BLaER1 treated with 17β-estradiol and CSF1 and Interleukin-3, amounts not matched to agents 10 nM and 100 nM (cell line): Measurements from ENCODE around the gene RALGAPA2.

Source experiments
- H3K27ac ChIP-seq, 11 experiments: shearing (Covaris generic); formaldehyde crosslinking; 2 replicates each; pipeline ENCODE4 v1.8.1; 2022
- H3K27me3 ChIP-seq, 11 experiments: shearing (Covaris generic); formaldehyde crosslinking; 2 replicates each; pipeline ENCODE4 v1.8.1; 2022
- H3K36me3 ChIP-seq, 11 experiments: shearing (Covaris generic); formaldehyde crosslinking; 2 replicates each; pipeline ENCODE4 v1.8.1; 2022
- H3K4me1 ChIP-seq, 10 experiments: shearing (Covaris generic); formaldehyde crosslinking; 2 replicates each; pipeline ENCODE4 v1.8.1; 2022
- H3K4me2 ChIP-seq, 11 experiments: shearing (Covaris generic); formaldehyde crosslinking; 2 replicates each; pipeline ENCODE4 v1.8.1; 2022
- H3K4me3 ChIP-seq, 10 experiments: shearing (Covaris generic); formaldehyde crosslinking; 2 replicates each; pipeline ENCODE4 v1.8.1; 2022
- H3K9ac ChIP-seq, 11 experiments: shearing (Covaris generic); formaldehyde crosslinking; 2 replicates each; pipeline ENCODE4 v1.8.1; 2022
- H3K9me3 ChIP-seq, 11 experiments: shearing (Covaris generic); formaldehyde crosslinking; replicated peaks in 1 of 11; 2 replicates each; pipeline ENCODE4 v1.8.1; 2022
- H4K20me1 ChIP-seq, 11 experiments: shearing (Covaris generic); formaldehyde crosslinking; 2 replicates each; pipeline ENCODE4 v1.8.1; 2022
- Cebpa-rat ChIP-seq, 11 experiments: shearing (Covaris generic); IDR thresholded peaks; 2 replicates each; pipeline ENCODE4 v1.8.1; 2022

RALGAPA2 gene

DNA sequence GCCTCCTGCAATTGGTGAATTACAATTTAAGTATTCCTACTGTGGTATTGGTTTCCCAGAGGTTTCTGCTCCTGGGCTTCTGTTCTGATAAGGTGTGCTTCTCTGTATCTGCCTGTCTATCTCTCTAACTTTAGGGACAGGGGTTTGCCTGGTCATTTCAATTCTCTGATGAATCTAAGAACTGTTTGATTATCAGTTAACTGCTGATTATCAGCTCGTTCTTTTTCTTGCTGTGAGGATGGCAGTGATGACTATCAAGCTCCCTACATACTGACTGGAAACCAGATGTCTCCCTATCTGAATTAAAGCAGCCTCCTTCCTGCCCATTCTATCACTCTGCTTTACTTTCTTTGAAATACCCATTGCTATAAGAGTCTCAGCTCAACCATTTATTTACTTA, 224.1 kb downstream of the RALGAPA2 start:
- Histone ChIP-seq H4K20me1 (no peaks in the 10 kb centered on the region), H3K4me1 (no peaks in the 10 kb centered on the region), H3K27ac (no peak overlapping the region), H3K36me3 (peaks cover 13 to 61% (median 35%) of the 10 kb centered on the region in 11 experiments; a peak in 19 of 22 replicates), H3K4me3 (no peak overlapping the region), H3K9me3 (no peaks in the 10 kb centered on the region), H3K9ac (no peak overlapping the region), H3K27me3 (no peaks in the 10 kb centered on the region), H3K4me2 (no peak overlapping the region)
- no peak for TF ChIP-seq Cebpa-rat (IDR thresholded peaks at IDR 0.05)

GRCh38 chr20:20487811-20488210, 224.6 kb downstream of the RALGAPA2 start:
- Histone ChIP-seq H3K36me3 (peaks cover 12 to 63% (median 31%) of the 10 kb centered on the region in 11 experiments; a peak in 19 of 22 replicates), H4K20me1 (no peaks in the 10 kb centered on the region), H3K4me1 (no peaks in the 10 kb centered on the region), H3K9ac (no peak overlapping the region), H3K9me3 (no peaks in the 10 kb centered on the region), H3K27ac (no peak overlapping the region), H3K27me3 (no peaks in the 10 kb centered on the region), H3K4me2 (no peak overlapping the region), H3K4me3 (no peak overlapping the region)
- TF ChIP-seq Cebpa-rat (IDR thresholded peaks at IDR 0.05): no peak

DNA sequence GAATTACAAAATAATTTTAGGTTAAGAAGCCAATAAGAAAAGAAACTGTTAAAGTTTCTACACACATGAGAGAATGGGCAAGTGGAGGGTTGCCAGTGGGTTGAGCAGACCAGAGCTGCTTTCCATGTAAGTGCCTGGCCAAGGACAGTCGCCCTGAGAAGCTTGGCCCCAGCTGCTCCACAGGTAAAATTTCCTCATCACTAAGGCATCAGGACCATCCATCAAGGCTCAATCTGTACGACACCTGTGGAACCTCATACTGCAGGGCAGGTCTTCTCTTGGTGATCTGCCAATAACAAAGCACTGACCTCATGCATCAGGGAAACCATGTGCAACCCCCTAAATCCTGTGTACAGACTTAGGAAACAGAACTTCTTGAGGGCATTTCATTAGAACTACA, 229.1 kb downstream of the RALGAPA2 start:
- no peak overlapping the region for H3K27ac ChIP-seq
- no peak overlapping the region for H3K4me3 ChIP-seq
- H4K20me1 ChIP-seq: no peaks in the 10 kb centered on the region
- no peaks in the 10 kb centered on the region for H3K27me3 ChIP-seq
- H3K9me3 ChIP-seq: no peaks in the 10 kb centered on the region
- TF ChIP-seq Cebpa-rat (IDR thresholded peaks at IDR 0.05): no peak
- H3K9ac ChIP-seq: no peak overlapping the region
- H3K4me1 ChIP-seq: peaks cover 0 to 6% (median 0%) of the 10 kb centered on the region in 10 experiments; a peak in 2 of 20 replicates
- no peak overlapping the region for H3K4me2 ChIP-seq
- H3K36me3 ChIP-seq: peaks cover 0 to 37% (median 13%) of the 10 kb centered on the region in 11 experiments; a peak in 13 of 22 replicates

- no peak overlapping the region for H3K27ac ChIP-seq
These were observed 230.0 kb downstream of the RALGAPA2 start for GRCh38 chr20:20482453-20482852.

DNA sequence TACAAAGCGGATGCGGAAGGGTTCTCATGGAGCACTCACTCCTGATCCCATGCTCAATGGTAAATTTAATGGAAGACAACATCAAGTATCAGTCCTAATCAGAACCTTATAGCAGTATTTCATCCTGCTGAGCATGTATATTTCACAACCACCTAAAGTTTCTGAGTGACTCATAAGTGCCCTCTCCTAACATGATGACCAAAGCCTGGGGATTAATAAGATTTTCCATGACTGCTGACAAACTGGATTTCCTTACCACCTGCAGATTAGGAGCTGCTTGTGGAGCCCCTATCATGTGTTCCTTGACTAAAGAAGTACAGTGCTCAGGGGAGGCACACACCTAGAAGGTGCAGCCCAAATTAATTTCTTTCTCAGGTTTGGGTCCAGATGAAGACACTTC, 231.8 kb downstream of the RALGAPA2 start:
- Histone ChIP-seq H4K20me1 (no peaks in the 10 kb centered on the region), H3K9ac (no peak overlapping the region), H3K4me3 (no peak overlapping the region), H3K4me2 (peak overlapping the region in 2 of 11 experiments; percentile 2 to 29; a peak in 2 of 22 replicates), H3K9me3 (no peaks in the 10 kb centered on the region), H3K36me3 (peaks cover 0 to 21% (median 3%) of the 10 kb centered on the region in 11 experiments; a peak in 5 of 22 replicates), H3K4me1 (peaks cover 0 to 6% (median 0%) of the 10 kb centered on the region in 10 experiments; a peak in 2 of 20 replicates), H3K27me3 (no peaks in the 10 kb centered on the region), H3K27ac (no peak overlapping the region)
- TF ChIP-seq Cebpa-rat (IDR thresholded peaks at IDR 0.05): 0 out of 22 replicates have a peak, but pooled peaks of 1 of the 11 experiments have one; percentile 11

More at GRCh38 chr20:20482453-20482852, 230.0 kb downstream of the RALGAPA2 start:
- no peak overlapping the region for H3K9ac ChIP-seq
- TF ChIP-seq Cebpa-rat (IDR thresholded peaks at IDR 0.05): no peak
- peaks cover 0 to 33% (median 9%) of the 10 kb centered on the region in 11 experiments; a peak in 8 of 22 replicates for H3K36me3 ChIP-seq
- H3K4me3 ChIP-seq: no peak overlapping the region
- peaks cover 0 to 6% (median 0%) of the 10 kb centered on the region in 10 experiments; a peak in 2 of 20 replicates for H3K4me1 ChIP-seq
- no peaks in the 10 kb centered on the region for H3K9me3 ChIP-seq
- no peaks in the 10 kb centered on the region for H3K27me3 ChIP-seq
- H4K20me1 ChIP-seq: no peaks in the 10 kb centered on the region
- no peak overlapping the region for H3K4me2 ChIP-seq

GRCh38 chr20:20480126-20480525, 232.3 kb downstream of the RALGAPA2 start:
- H3K27ac ChIP-seq: no peak overlapping the region
- H3K4me3 ChIP-seq: no peak overlapping the region
- H3K9ac ChIP-seq: no peak overlapping the region
- H3K36me3 ChIP-seq: peaks cover 0 to 21% (median 3%) of the 10 kb centered on the region in 11 experiments; a peak in 5 of 22 replicates
- peaks cover 0 to 6% (median 0%) of the 10 kb centered on the region in 10 experiments; a peak in 2 of 20 replicates for H3K4me1 ChIP-seq
- no peaks in the 10 kb centered on the region for H3K9me3 ChIP-seq
- H3K27me3 ChIP-seq: no peaks in the 10 kb centered on the region
- no peaks in the 10 kb centered on the region for H4K20me1 ChIP-seq
- TF ChIP-seq Cebpa-rat (IDR thresholded peaks at IDR 0.05): no peak
- H3K4me2 ChIP-seq: 0 out of 22 replicates have a peak overlapping the region, but pooled peaks of 1 of the 11 experiments have one; percentile 2

GRCh38 chr20:20477444-20478041, 234.9 kb downstream of the RALGAPA2 start:
- Histone ChIP-seq H3K27me3 (no peaks in the 10 kb centered on the region), H3K4me1 (peaks cover 0 to 6% (median 0%) of the 10 kb centered on the region in 10 experiments; a peak in 2 of 20 replicates)
- TF ChIP-seq Cebpa-rat (IDR thresholded peaks at IDR 0.05): no peak

GRCh38 chr20:20476504-20476903, 235.9 kb downstream of the RALGAPA2 start:
- Histone ChIP-seq H4K20me1 (no peaks in the 10 kb centered on the region; a peak in 1 of 22 replicates), H3K9ac (no peak overlapping the region), H3K27ac (no peak overlapping the region), H3K36me3 (peaks cover 0 to 35% (median 9%) of the 10 kb centered on the region in 11 experiments; a peak in 11 of 22 replicates), H3K27me3 (no peaks in the 10 kb centered on the region), H3K4me2 (no peak overlapping the region), H3K9me3 (no peaks in the 10 kb centered on the region), H3K4me3 (no peak overlapping the region), H3K4me1 (peaks cover 0 to 6% (median 0%) of the 10 kb centered on the region in 10 experiments; a peak in 2 of 20 replicates)
- TF ChIP-seq Cebpa-rat (IDR thresholded peaks at IDR 0.05): no peak

More at GRCh38 chr20:20477444-20478041, 234.9 kb downstream of the RALGAPA2 start:
- Histone ChIP-seq H3K4me3 (no peak overlapping the region), H3K9me3 (no peaks in the 10 kb centered on the region), H3K9ac (no peak overlapping the region), H3K4me2 (no peak overlapping the region), H3K36me3 (peaks cover 0 to 26% (median 5%) of the 10 kb centered on the region in 11 experiments; a peak in 9 of 22 replicates), H4K20me1 (no peaks in the 10 kb centered on the region), H3K27ac (no peak overlapping the region)

DNA sequence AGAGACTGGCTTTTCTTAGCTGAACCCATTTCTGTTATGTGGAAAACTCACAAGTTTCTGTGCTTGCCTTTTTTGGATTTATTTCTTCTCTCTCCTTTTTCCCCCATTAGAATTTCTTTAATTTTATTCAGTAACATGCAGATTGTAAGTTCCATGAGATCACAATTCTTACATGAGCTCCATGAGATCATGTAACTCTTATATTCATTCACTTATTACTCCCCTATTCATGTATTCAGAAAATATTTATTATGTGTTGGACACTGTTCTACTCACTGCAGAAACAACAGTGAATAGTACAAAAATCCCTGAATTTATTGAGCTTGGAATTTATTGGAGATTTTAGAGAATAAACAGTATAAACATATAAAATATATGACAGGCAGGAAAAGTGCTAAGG, 238.8 kb downstream of the RALGAPA2 start:
- Histone ChIP-seq H3K4me1 (peaks cover 0 to 2% (median under 1%) of the 10 kb centered on the region in 10 experiments; a peak in 7 of 20 replicates), H3K9ac (no peak overlapping the region), H3K27ac (no peak overlapping the region), H3K27me3 (peaks cover 4 to 19% (median 17%) of the 10 kb centered on the region in 11 experiments; a peak in 18 of 22 replicates), H3K4me3 (no peak overlapping the region), H3K36me3 (peaks cover 0 to 54% (median 12%) of the 10 kb centered on the region in 11 experiments; a peak in 14 of 22 replicates), H4K20me1 (no peaks in the 10 kb centered on the region; a peak in 1 of 22 replicates), H3K9me3 (peaks cover 0 to 4% (median 0%) of the 10 kb centered on the region in 11 experiments; a peak in 1 of 22 replicates), H3K4me2 (no peak overlapping the region)
- TF ChIP-seq Cebpa-rat (IDR thresholded peaks at IDR 0.05): no peak
